Rectal smooth muscle tissue (tissue), 1 donor: ENCODE data around the gene PIWIL4.

Experiments used
- H3K27ac ChIP-seq: one replicate; pipeline ENCODE4 v1.7.0; 2013; ENCODE audit warnings: low read depth, low read length, inconsistent platforms
- H3K27me3 ChIP-seq: one replicate; pipeline ENCODE4 v1.7.0; 2013; ENCODE audit warnings: low read length; ENCODE audit not compliant: control insufficient read depth, insufficient read depth
- H3K36me3 ChIP-seq: one replicate; pipeline ENCODE4 v1.7.0; 2013; ENCODE audit warnings: low read length; ENCODE audit not compliant: control insufficient read depth, insufficient read depth
- H3K4me1 ChIP-seq: one replicate; pipeline ENCODE4 v1.7.0; 2013; ENCODE audit warnings: low read length; ENCODE audit not compliant: control insufficient read depth, insufficient read depth
- H3K4me3 ChIP-seq: one replicate; pipeline ENCODE4 v1.7.0; 2013; ENCODE audit warnings: low read length
- H3K9ac ChIP-seq: one replicate; pipeline ENCODE4 v1.7.0; 2013; ENCODE audit warnings: low read length

PIWIL4 gene

DNA sequence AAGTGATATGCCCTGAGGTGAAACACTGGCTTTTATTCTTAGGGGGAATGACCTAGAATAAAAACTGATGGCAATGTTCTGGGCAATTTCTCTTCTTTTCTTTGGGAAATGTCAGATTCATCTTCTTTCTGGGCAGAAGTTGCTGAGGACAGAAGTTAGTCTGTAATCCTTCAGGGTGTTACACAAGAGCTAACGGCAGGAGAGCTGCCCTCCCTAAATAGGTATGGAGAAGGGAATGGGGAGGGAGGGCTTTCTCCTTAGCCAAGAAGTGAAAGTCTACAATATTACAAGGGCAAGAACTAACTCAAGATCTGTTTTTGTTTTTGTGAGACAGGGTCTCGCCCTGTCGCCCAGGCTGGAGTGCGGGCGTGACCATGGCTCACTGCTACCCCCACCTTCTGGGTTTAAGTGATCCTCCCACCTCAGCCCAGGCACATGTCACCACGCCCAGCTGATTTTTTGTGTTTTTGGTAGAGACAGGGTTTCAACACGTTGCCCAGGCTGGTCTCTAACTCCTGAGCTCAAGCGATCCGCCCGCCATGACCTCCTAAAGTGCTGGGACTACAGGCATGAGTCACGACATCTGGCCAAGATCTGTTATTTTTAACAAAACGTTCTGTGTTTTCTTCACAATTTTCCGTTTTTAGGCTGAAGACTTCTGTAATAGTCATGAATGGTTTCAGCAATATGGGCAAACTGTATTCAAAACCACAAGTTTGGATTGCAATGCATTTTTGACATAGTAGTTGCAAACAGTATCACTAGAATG, 7.2 kb downstream of the PIWIL4 start:
- Histone ChIP-seq H3K27ac (peak overlapping the region; percentile 66), H3K4me3 (no peak overlapping the region), H3K4me1 (no peaks in the 10 kb centered on the region), H3K27me3 (no peaks in the 10 kb centered on the region), H3K9ac (no peak overlapping the region), H3K36me3 (peaks cover 3% of the 10 kb centered on the region)

GRCh38 chr11:94576306-94576705, 9.1 kb downstream of the PIWIL4 start:
- H3K27me3 ChIP-seq, result no peaks in the 10 kb centered on the region
- H3K27ac ChIP-seq, result no peak overlapping the region
- no peaks in the 10 kb centered on the region for H3K4me1 ChIP-seq
- no peak overlapping the region for H3K9ac ChIP-seq
- H3K4me3 ChIP-seq, result no peak overlapping the region
- H3K36me3 ChIP-seq, result no peaks in the 10 kb centered on the region

DNA sequence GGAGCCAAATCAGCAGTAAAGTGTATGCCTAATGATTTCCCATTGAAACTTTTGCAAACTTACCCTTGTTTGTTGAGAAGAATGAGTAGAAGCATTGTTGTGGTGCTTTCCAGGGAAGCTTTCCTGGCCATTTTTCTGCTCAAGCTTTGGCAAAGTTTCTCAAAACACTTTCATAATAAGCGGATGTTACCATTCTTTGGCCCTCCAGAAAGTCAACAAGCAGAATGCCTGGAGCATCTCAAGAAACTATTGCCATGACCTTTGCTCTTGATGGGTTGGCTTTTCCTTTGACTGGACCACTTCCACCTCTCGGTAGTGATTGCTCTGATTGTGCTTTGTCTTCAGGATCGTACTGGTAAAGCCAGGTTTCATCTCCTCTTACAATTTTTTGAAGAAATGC, 10.7 kb downstream of the PIWIL4 start:
- Histone ChIP-seq H3K4me3 (no peak overlapping the region), H3K27me3 (no peaks in the 10 kb centered on the region), H3K27ac (no peak overlapping the region), H3K9ac (no peak overlapping the region), H3K36me3 (no peaks in the 10 kb centered on the region), H3K4me1 (no peaks in the 10 kb centered on the region)

DNA sequence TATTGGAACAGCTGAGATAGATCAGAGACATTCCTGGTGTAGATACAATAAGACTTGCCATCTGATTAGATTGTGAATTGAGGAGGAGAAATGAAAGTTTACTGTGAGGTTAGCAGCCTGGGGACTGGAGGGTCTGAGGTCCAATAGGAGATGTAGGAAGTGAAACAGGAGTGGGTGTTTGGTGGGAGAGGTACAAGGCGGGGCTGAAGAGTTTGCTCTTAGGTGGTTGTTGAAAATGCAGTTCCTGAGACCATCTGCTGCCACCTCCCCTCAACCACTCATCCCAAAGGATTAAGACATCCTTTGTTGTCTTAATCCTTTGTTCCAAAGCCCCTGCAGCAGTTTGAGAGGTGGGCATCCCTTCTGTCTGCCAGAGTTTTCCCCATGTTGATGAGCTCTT, 14.8 kb downstream of the PIWIL4 start:
- no peak overlapping the region for H3K27ac ChIP-seq
- H3K36me3 ChIP-seq, result no peaks in the 10 kb centered on the region
- no peak overlapping the region for H3K4me3 ChIP-seq
- no peaks in the 10 kb centered on the region for H3K4me1 ChIP-seq
- no peak overlapping the region for H3K9ac ChIP-seq
- H3K27me3 ChIP-seq, result no peaks in the 10 kb centered on the region

DNA sequence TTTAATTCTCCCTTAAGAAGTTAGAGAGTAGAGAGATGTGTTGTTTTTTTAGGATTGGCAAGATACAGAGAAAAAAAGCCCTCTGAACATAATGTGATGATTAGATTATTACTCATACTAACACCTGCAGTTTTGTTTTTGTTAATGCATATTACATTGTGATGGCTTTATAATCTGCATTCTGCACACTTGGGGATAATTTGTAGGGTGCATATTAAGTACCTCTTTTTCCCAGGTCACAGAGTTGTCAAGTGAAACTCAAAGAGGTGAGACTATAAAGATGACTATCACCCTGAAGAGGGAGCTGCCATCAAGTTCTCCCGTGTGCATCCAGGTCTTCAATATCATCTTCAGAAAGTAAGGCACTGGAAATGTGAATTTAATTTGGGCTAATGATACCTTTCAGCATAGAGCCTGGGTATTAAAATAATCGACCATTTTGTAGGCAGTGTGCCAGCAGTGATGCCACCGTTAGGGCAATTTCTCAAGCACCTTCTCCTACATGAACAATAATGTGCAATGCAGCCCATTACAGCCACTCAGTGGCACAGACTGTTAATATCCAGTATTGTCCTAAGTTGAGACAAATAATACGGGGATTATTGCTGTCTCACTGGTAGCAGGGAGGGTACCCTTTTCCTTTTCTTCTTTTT, 16.2 kb downstream of the PIWIL4 start:
- H3K27me3 ChIP-seq, result no peaks in the 10 kb centered on the region
- H3K36me3 ChIP-seq, result no peaks in the 10 kb centered on the region
- no peaks in the 10 kb centered on the region for H3K4me1 ChIP-seq
- H3K27ac ChIP-seq, result no peak overlapping the region
- H3K4me3 ChIP-seq, result no peak overlapping the region
- H3K9ac ChIP-seq, result no peak overlapping the region

GRCh38 chr11:94583866-94584500, 16.8 kb downstream of the PIWIL4 start:
- Histone ChIP-seq H3K27me3 (no peaks in the 10 kb centered on the region), H3K9ac (no peak overlapping the region), H3K36me3 (peaks cover under 1% of the 10 kb centered on the region), H3K4me3 (no peak overlapping the region), H3K27ac (no peak overlapping the region), H3K4me1 (no peaks in the 10 kb centered on the region)

GRCh38 chr11:94584978-94585377, 17.8 kb downstream of the PIWIL4 start:
- Histone ChIP-seq H3K4me3 (no peak overlapping the region), H3K27ac (no peak overlapping the region), H3K9ac (no peak overlapping the region), H3K36me3 (peaks cover 7% of the 10 kb centered on the region), H3K27me3 (no peaks in the 10 kb centered on the region), H3K4me1 (no peaks in the 10 kb centered on the region)

GRCh38 chr11:94585399-94585798, 18.2 kb downstream of the PIWIL4 start:
- Histone ChIP-seq H3K27ac (no peak overlapping the region), H3K9ac (no peak overlapping the region), H3K4me3 (no peak overlapping the region), H3K4me1 (no peaks in the 10 kb centered on the region), H3K27me3 (no peaks in the 10 kb centered on the region), H3K36me3 (peaks cover 7% of the 10 kb centered on the region)

DNA sequence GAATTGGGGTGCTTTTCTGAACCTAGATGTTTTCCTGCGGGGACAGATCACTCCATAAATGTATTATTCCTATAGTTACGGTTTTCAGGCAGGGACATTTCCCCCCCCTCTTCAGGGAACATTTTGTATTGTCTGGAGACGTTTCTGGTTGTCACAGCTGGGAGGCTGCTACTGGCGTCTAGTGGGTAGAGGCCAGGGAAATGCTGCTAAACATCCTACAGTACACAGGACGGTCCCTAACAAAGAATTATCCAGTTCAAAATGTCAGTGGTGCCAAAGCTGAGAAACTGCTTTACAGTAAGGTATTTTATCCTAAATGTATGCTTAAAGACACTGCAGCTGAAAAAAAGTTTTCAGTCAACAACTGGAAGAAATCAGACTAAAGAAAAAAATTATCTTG, 19.4 kb downstream of the PIWIL4 start:
- H3K27me3 ChIP-seq, result no peaks in the 10 kb centered on the region
- peaks cover 10% of the 10 kb centered on the region for H3K36me3 ChIP-seq
- H3K4me3 ChIP-seq, result no peak overlapping the region
- no peak overlapping the region for H3K9ac ChIP-seq
- no peak overlapping the region for H3K27ac ChIP-seq
- H3K4me1 ChIP-seq, result no peaks in the 10 kb centered on the region

- Histone ChIP-seq H3K27ac (no peak overlapping the region), H3K4me1 (no peaks in the 10 kb centered on the region), H3K27me3 (no peaks in the 10 kb centered on the region), H3K9ac (no peak overlapping the region), H3K4me3 (no peak overlapping the region), H3K36me3 (peaks cover 10% of the 10 kb centered on the region)
These were observed 19.8 kb downstream of the PIWIL4 start for GRCh38 chr11:94586978-94587377.

DNA sequence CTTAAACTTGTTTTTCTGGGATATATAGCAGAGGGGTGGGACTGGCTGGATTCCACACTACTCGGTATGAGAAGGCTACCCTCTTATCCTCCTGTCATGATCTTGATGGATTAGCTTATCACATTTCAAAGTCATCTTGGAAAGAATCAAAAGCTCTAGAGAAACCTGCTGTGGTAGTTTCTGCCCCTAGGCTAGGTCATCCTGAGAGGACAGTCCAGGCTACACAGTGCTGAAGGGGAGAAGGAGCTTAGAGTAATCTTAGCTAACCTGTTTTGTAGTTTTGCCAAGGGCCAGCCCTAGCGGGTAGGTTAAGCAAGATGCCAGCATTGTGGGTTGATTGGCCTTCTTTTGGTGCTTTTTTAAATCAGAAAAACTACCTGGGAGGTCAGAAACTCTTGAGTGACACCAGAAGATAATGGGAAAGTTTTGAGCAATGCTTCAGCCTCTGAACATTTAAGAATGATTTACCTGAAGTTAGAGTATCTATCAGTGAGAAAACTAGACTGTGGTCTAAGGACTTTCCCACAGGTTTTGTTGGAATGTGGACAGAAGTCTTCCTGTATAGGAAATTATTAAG, 21.3 kb downstream of the PIWIL4 start:
- H3K4me3 ChIP-seq, result no peak overlapping the region
- H3K4me1 ChIP-seq, result no peaks in the 10 kb centered on the region
- H3K9ac ChIP-seq, result no peak overlapping the region
- peaks cover 10% of the 10 kb centered on the region for H3K36me3 ChIP-seq
- no peaks in the 10 kb centered on the region for H3K27me3 ChIP-seq
- H3K27ac ChIP-seq, result no peak overlapping the region

GRCh38 chr11:94590352-94591041, 23.3 kb downstream of the PIWIL4 start:
- no peaks in the 10 kb centered on the region for H3K4me1 ChIP-seq
- H3K27ac ChIP-seq, result no peak overlapping the region
- H3K36me3 ChIP-seq, result peaks cover 10% of the 10 kb centered on the region
- H3K4me3 ChIP-seq, result no peak overlapping the region
- no peak overlapping the region for H3K9ac ChIP-seq
- no peaks in the 10 kb centered on the region for H3K27me3 ChIP-seq
